HEK293 (cell line): ENCODE measurements around the gene CDKAL1.

Experiments
- CTCF ChIA-PET: fragments of 350-600 bp; formaldehyde crosslinking; extraction: SDS; loops from one replicate; lab custom pipeline; 2021; ENCODE audit warnings: antibody characterized with exemption; lab: Yijun Ruan, JAX
- POLR2A ChIA-PET: fragments of 300-600 bp; formaldehyde crosslinking; extraction: SDS; loops from one replicate; lab custom pipeline; 2020; ENCODE audit warnings: antibody characterized with exemption, inconsistent platforms; lab: Yijun Ruan, JAX
- H3K27ac ChIP-seq: fragments of 200-500 bp; sonication (Bioruptor generic); 2 replicates; pipeline ENCODE4 v1.5.1; 2014; ENCODE audit warnings: low read depth, low read length, control low read depth, inconsistent platforms; ENCODE audit errors: extremely low read depth
- H3K36me3 ChIP-seq, 2 experiments: fragments of 200-500 bp in 1 of 2; sonication (Bioruptor generic) in 1 of 2; 1 replicate in 1 of 2; 2 replicates in 1 of 2; pipeline ENCODE4 v1.5.1; 2014 to 2017; ENCODE audit warnings: inconsistent platforms in 2 of 2, low read length in 2 of 2; ENCODE audit not compliant: control insufficient read depth in 2 of 2, insufficient read depth in 1 of 2
- H3K4me1 ChIP-seq: fragments of 200-500 bp; sonication (Bioruptor generic); 2 replicates; pipeline ENCODE4 v1.5.1; 2014; ENCODE audit warnings: mild to moderate bottlenecking, low read length, inconsistent platforms; ENCODE audit not compliant: control insufficient read depth, insufficient read depth
- H3K4me3 ChIP-seq: 2 replicates; pipeline ENCODE4 v1.5.1; 2011; ENCODE audit warnings: low read depth, mild to moderate bottlenecking, control low read depth, low read length, moderate library complexity
- H3K9me3 ChIP-seq: fragments of 200-500 bp; sonication (Bioruptor generic); 2 replicates; pipeline ENCODE4 v1.5.1; 2014; ENCODE audit warnings: low read depth, low read length, inconsistent platforms; ENCODE audit not compliant: control insufficient read depth, insufficient read depth
- GFI1B ChIP-seq: fragments of 450-650 bp; formaldehyde crosslinking; IDR thresholded peaks from 2 replicates; pipeline ENCODE4 v1.5.1; 2016; ENCODE audit warnings: missing biosample characterization, missing genetic modification characterization
- GLI4 ChIP-seq: fragments of 450-650 bp; formaldehyde crosslinking; IDR thresholded peaks from 2 replicates; pipeline ENCODE4 v1.5.1; 2016; ENCODE audit warnings: missing biosample characterization, missing genetic modification characterization
- KLF10 ChIP-seq: fragments of 450-650 bp; IDR thresholded peaks from 2 replicates; pipeline ENCODE4 v1.5.1; 2018; ENCODE audit warnings: missing biosample characterization, mild to moderate bottlenecking, missing genetic modification characterization
- KLF8 ChIP-seq: fragments of 450-650 bp; formaldehyde crosslinking; IDR thresholded peaks from 2 replicates; pipeline ENCODE4 v1.5.1; 2016; ENCODE audit warnings: missing biosample characterization, missing genetic modification characterization
- RBAK ChIP-seq: fragments of 450-650 bp; formaldehyde crosslinking; IDR thresholded peaks from 2 replicates; pipeline ENCODE4 v1.5.1; 2016; ENCODE audit warnings: missing biosample characterization, missing genetic modification characterization
- SETDB1 ChIP-seq: IDR thresholded peaks from one replicate; pipeline ENCODE4 v1.6.1; 2017; ENCODE audit warnings: mild to moderate bottlenecking, low read length, moderate library complexity, mixed read lengths; ENCODE audit not compliant: insufficient read length
- SP7 ChIP-seq: fragments of 450-650 bp; formaldehyde crosslinking; IDR thresholded peaks from 2 replicates; pipeline ENCODE4 v1.5.1; 2016; ENCODE audit warnings: missing biosample characterization, missing genetic modification characterization
- ZNF10 ChIP-seq: fragments of 450-650 bp; formaldehyde crosslinking; IDR thresholded peaks from 2 replicates; pipeline ENCODE4 v1.5.1; 2017; ENCODE audit warnings: missing biosample characterization, missing genetic modification characterization
- ZNF114 ChIP-seq: fragments of 450-650 bp; formaldehyde crosslinking; IDR thresholded peaks from 2 replicates; pipeline ENCODE4 v1.5.0; 2017; ENCODE audit warnings: missing biosample characterization, missing genetic modification characterization
- ZNF140 ChIP-seq: fragments of 450-650 bp; formaldehyde crosslinking; IDR thresholded peaks from 2 replicates; pipeline ENCODE4 v1.5.1; 2016; ENCODE audit warnings: missing biosample characterization, missing genetic modification characterization
- ZNF174 ChIP-seq: fragments of 450-650 bp; formaldehyde crosslinking; IDR thresholded peaks from 2 replicates; pipeline ENCODE4 v1.5.0; 2017; ENCODE audit warnings: missing biosample characterization, mild to moderate bottlenecking, missing genetic modification characterization
- ZNF184 ChIP-seq: fragments of 450-650 bp; IDR thresholded peaks from 2 replicates; pipeline ENCODE4 v1.5.1; 2018; ENCODE audit warnings: missing biosample characterization, mild to moderate bottlenecking, missing genetic modification characterization
- ZNF274 ChIP-seq, 2 experiments: fragments of 200-500 bp in 1 of 2; fragments of 450-650 bp in 1 of 2; sonication (Bioruptor generic) in 1 of 2; formaldehyde crosslinking in 1 of 2; IDR thresholded peaks; 2 replicates each; pipeline versions ENCODE4 v1.5.1 to v1.6.1; 2014 to 2016; ENCODE audit warnings: borderline replicate concordance in 1 of 2, inconsistent platforms in 1 of 2, low read length in 1 of 2, missing biosample characterization in 1 of 2, missing genetic modification characterization in 1 of 2
- ZNF302 ChIP-seq: fragments of 450-650 bp; formaldehyde crosslinking; IDR thresholded peaks from 2 replicates; pipeline ENCODE4 v1.5.1; 2016; ENCODE audit warnings: missing biosample characterization, missing genetic modification characterization, low read depth
- ZNF362 ChIP-seq: fragments of 450-650 bp; formaldehyde crosslinking; IDR thresholded peaks from 2 replicates; pipeline ENCODE4 v1.5.1; 2016; ENCODE audit warnings: missing biosample characterization, missing genetic modification characterization
- ZNF473 ChIP-seq: fragments of 450-650 bp; formaldehyde crosslinking; IDR thresholded peaks from 2 replicates; pipeline ENCODE4 v1.5.1; 2017; ENCODE audit warnings: missing biosample characterization, missing genetic modification characterization
- ZNF488 ChIP-seq: fragments of 450-650 bp; formaldehyde crosslinking; IDR thresholded peaks from 2 replicates; pipeline ENCODE4 v1.5.1; 2016; ENCODE audit warnings: missing biosample characterization, missing genetic modification characterization
- ZNF501 ChIP-seq: fragments of 450-650 bp; formaldehyde crosslinking; IDR thresholded peaks from 2 replicates; pipeline ENCODE4 v1.5.1; 2016; ENCODE audit warnings: missing biosample characterization, missing genetic modification characterization
- ZNF510 ChIP-seq: fragments of 450-650 bp; formaldehyde crosslinking; IDR thresholded peaks from 2 replicates; pipeline ENCODE4 v1.5.1; 2018; ENCODE audit warnings: mild to moderate bottlenecking, missing genetic modification characterization, missing biosample characterization; ENCODE audit not compliant: insufficient replicate concordance
- ZNF544 ChIP-seq: fragments of 450-650 bp; formaldehyde crosslinking; IDR thresholded peaks from 2 replicates; pipeline ENCODE4 v1.5.0; 2017; ENCODE audit warnings: missing biosample characterization, missing genetic modification characterization
- ZNF558 ChIP-seq: fragments of 450-650 bp; formaldehyde crosslinking; IDR thresholded peaks from 2 replicates; pipeline ENCODE4 v1.5.1; 2016; ENCODE audit warnings: missing biosample characterization, missing genetic modification characterization
- ZNF639 ChIP-seq: fragments of 450-650 bp; formaldehyde crosslinking; IDR thresholded peaks from 2 replicates; pipeline ENCODE4 v1.5.1; 2016; ENCODE audit warnings: missing biosample characterization, missing genetic modification characterization
- ZNF747 ChIP-seq: fragments of 450-650 bp; formaldehyde crosslinking; IDR thresholded peaks from 2 replicates; pipeline ENCODE4 v1.5.1; 2016; ENCODE audit warnings: missing biosample characterization, missing genetic modification characterization
- ZNF830 ChIP-seq: fragments of 450-650 bp; IDR thresholded peaks from 2 replicates; pipeline ENCODE4 v1.5.0; 2018; ENCODE audit warnings: missing biosample characterization, missing genetic modification characterization, low read depth, mild to moderate bottlenecking, moderate library complexity
- ZSCAN5A ChIP-seq: fragments of 450-650 bp; formaldehyde crosslinking; IDR thresholded peaks from 2 replicates; pipeline ENCODE4 v1.5.1; 2016; ENCODE audit warnings: missing biosample characterization, missing genetic modification characterization
- TF ChIP-seq, protein P1 (sequence below): fragments of 450-650 bp; formaldehyde crosslinking; IDR thresholded peaks from 2 replicates; pipeline ENCODE4 v1.5.1; 2016; ENCODE audit warnings: missing biosample characterization, missing genetic modification characterization

CDKAL1 gene

GRCh38 chr6:21049572-21049971, 515.3 kb downstream of the CDKAL1 start (continued):
- TF ChIP-seq ZNF488 (tag by site-specific recombination) (no peak), ZNF639 (tag by site-specific recombination) (no peak), ZNF174 (tag by site-specific recombination) (no peak), KLF8 (tag by site-specific recombination) (no peak), ZNF362 (no peak)
- TF ChIP-seq, all 188 proteins: peak for 0

DNA sequence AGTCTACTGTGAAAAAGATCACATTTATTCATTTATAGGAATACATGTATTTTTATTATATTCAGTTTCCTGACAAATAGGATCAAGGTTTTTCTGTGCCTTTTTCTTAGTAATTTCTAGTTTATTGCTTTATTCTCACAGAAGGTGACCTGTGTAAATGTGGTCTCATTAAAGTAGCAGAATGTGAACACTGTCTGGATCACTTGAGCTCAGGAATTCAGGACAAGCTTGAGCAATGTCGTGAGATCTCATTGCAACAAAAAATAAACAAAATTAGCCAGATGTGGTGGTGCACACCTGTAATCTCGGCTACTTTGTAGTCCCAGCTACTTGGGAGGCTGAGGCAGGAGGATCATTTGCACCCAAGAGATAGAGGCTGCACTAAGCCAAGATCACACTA, 516.7 kb downstream of the CDKAL1 start:
- Histone ChIP-seq H3K36me3 (no peaks in the 10 kb centered on the region), H3K4me1 (no peaks in the 10 kb centered on the region), H3K4me3 (no peak overlapping the region), H3K9me3 (no peaks in the 10 kb centered on the region), H3K27ac (no peak overlapping the region)
- ChIA-PET POLR2A (no interaction called here), CTCF (no interaction called here)
- TF ChIP-seq, protein P1, sequence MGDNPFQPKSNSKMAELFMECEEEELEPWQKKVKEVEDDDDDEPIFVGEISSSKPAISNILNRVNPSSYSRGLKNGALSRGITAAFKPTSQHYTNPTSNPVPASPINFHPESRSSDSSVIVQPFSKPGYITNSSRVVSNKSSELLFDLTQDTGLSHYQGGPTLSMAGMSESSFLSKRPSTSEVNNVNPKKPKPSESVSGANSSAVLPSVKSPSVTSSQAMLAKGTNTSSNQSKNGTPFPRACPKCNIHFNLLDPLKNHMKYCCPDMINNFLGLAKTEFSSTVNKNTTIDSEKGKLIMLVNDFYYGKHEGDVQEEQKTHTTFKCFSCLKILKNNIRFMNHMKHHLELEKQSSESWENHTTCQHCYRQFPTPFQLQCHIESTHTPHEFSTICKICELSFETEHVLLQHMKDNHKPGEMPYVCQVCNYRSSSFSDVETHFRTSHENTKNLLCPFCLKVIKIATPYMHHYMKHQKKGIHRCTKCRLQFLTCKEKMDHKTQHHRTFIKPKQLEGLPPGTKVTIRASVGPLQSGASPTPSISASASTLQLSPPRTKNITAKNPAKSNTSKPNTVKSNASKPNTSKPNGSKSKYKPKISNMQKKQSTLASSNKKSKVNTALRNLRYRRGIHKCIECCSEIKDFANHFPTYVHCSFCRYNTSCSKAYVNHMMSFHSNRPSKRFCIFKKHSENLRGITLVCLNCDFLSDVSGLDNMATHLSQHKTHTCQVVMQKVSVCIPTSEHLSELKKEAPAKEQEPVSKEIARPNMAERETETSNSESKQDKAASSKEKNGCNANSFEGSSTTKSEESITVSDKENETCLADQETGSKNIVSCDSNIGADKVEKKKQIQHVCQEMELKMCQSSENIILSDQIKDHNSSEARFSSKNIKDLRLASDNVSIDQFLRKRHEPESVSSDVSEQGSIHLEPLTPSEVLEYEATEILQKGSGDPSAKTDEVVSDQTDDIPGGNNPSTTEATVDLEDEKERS = no peak
- TF ChIP-seq ZNF473 (tag by site-specific recombination) (no peak), ZNF544 (tag by site-specific recombination) (no peak), ZNF558 (tag by site-specific recombination) (no peak), ZNF747 (tag by site-specific recombination) (no peak), ZNF274 (IDR thresholded peaks at IDR 0.05; ENCODE audit: low read length) (no peak), ZNF274 (tag by site-specific recombination; IDR thresholded peaks at IDR 0.05; ENCODE audit: borderline replicate concordance) (no peak)

DNA sequence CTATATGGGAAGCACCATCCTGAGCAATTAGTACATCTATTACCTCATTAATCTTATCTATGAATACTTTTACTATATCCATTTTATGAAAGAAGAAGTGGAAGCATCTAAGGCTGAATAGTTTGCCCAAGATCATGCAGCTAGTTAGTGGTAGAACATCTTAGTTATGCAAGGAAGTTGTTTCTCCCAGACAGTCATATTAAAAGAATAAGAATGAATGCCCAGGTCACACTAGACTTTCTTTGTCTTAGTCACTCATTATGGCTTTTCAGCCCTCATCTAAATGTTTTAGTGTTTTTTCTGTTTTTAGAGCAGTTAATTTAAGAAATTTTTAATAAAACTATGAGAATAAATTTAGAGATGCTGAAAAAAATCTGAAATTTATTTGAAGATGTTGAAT, 517.5 kb downstream of the CDKAL1 start:
- POLR2A ChIA-PET = no interaction called here
- Histone ChIP-seq H3K4me3 (no peak overlapping the region), H3K9me3 (no peaks in the 10 kb centered on the region), H3K4me1 (no peaks in the 10 kb centered on the region), H3K27ac (no peak overlapping the region), H3K36me3 (no peaks in the 10 kb centered on the region)
- CTCF ChIA-PET = no interaction called here
- no peak for TF ChIP-seq SETDB1
- TF ChIP-seq ZNF510 (tag by site-specific recombination) = no peak
- no peak for TF ChIP-seq ZNF10 (tag by site-specific recombination)
- TF ChIP-seq ZNF184 = no peak
- no peak for TF ChIP-seq KLF10 (tag by site-specific recombination)
- no peak for TF ChIP-seq RBAK (tag by site-specific recombination)
- TF ChIP-seq GFI1B (tag by site-specific recombination) = no peak
- no peak for TF ChIP-seq ZNF140
- no peak for TF ChIP-seq ZSCAN5A
- TF ChIP-seq ZNF639 (tag by site-specific recombination) = no peak
- TF ChIP-seq ZNF830 (tag by site-specific recombination) = no peak
- no peak for TF ChIP-seq ZNF114 (tag by site-specific recombination)
- TF ChIP-seq SP7 = no peak
- no peak for TF ChIP-seq ZNF501
- no peak for TF ChIP-seq GLI4 (tag by site-specific recombination)
- no peak for TF ChIP-seq ZNF302
